HEK293 (cell line): ENCODE results near the gene WNT11.

Experiments used
- CTCF ChIA-PET: fragments of 350-600 bp; formaldehyde crosslinking; extraction: SDS; loops from one replicate; lab custom pipeline; 2021; ENCODE audit warnings: antibody characterized with exemption; lab: Yijun Ruan, JAX
- POLR2A ChIA-PET: fragments of 300-600 bp; formaldehyde crosslinking; extraction: SDS; loops from one replicate; lab custom pipeline; 2020; ENCODE audit warnings: antibody characterized with exemption, inconsistent platforms; lab: Yijun Ruan, JAX
- H3K27ac ChIP-seq: fragments of 200-500 bp; sonication (Bioruptor generic); 2 replicates; pipeline ENCODE4 v1.5.1; 2014; ENCODE audit warnings: low read depth, low read length, control low read depth, inconsistent platforms; ENCODE audit errors: extremely low read depth
- H3K36me3 ChIP-seq, 2 experiments: fragments of 200-500 bp in 1 of 2; sonication (Bioruptor generic) in 1 of 2; 1 replicate in 1 of 2; 2 replicates in 1 of 2; pipeline ENCODE4 v1.5.1; 2014 to 2017; ENCODE audit warnings: inconsistent platforms in 2 of 2, low read length in 2 of 2; ENCODE audit not compliant: control insufficient read depth in 2 of 2, insufficient read depth in 1 of 2
- H3K4me1 ChIP-seq: fragments of 200-500 bp; sonication (Bioruptor generic); 2 replicates; pipeline ENCODE4 v1.5.1; 2014; ENCODE audit warnings: mild to moderate bottlenecking, low read length, inconsistent platforms; ENCODE audit not compliant: control insufficient read depth, insufficient read depth
- H3K4me3 ChIP-seq: 2 replicates; pipeline ENCODE4 v1.5.1; 2011; ENCODE audit warnings: low read depth, mild to moderate bottlenecking, control low read depth, low read length, moderate library complexity
- H3K9me3 ChIP-seq: fragments of 200-500 bp; sonication (Bioruptor generic); 2 replicates; pipeline ENCODE4 v1.5.1; 2014; ENCODE audit warnings: low read depth, low read length, inconsistent platforms; ENCODE audit not compliant: control insufficient read depth, insufficient read depth
- BCL11B ChIP-seq: fragments of 450-650 bp; formaldehyde crosslinking; IDR thresholded peaks from 2 replicates; pipeline ENCODE4 v1.5.1; 2016; ENCODE audit warnings: low read depth, missing biosample characterization, missing genetic modification characterization
- GLIS1 ChIP-seq: fragments of 450-650 bp; formaldehyde crosslinking; IDR thresholded peaks from 2 replicates; pipeline ENCODE4 v1.5.1; 2016; ENCODE audit warnings: missing biosample characterization, missing genetic modification characterization
- KLF10 ChIP-seq: fragments of 450-650 bp; IDR thresholded peaks from 2 replicates; pipeline ENCODE4 v1.5.1; 2018; ENCODE audit warnings: missing biosample characterization, mild to moderate bottlenecking, missing genetic modification characterization
- OVOL3 ChIP-seq: fragments of 450-650 bp; formaldehyde crosslinking; IDR thresholded peaks from 2 replicates; pipeline ENCODE4 v1.5.1; 2016; ENCODE audit warnings: missing biosample characterization, missing genetic modification characterization
- PRDM10 ChIP-seq: fragments of 450-650 bp; formaldehyde crosslinking; IDR thresholded peaks from 2 replicates; pipeline ENCODE4 v1.5.1; 2016; ENCODE audit warnings: missing biosample characterization, missing genetic modification characterization
- PRDM2 ChIP-seq: fragments of 450-650 bp; formaldehyde crosslinking; IDR thresholded peaks from 2 replicates; pipeline ENCODE4 v1.5.1; 2016; ENCODE audit warnings: missing biosample characterization, missing genetic modification characterization, borderline replicate concordance
- SP2 ChIP-seq: fragments of 450-650 bp; formaldehyde crosslinking; IDR thresholded peaks from 2 replicates; pipeline ENCODE4 v1.5.1; 2016; ENCODE audit warnings: missing biosample characterization, missing genetic modification characterization
- ZFP3 ChIP-seq: fragments of 450-650 bp; formaldehyde crosslinking; IDR thresholded peaks from 2 replicates; pipeline ENCODE4 v1.5.1; 2016; ENCODE audit warnings: low read depth, missing biosample characterization, missing genetic modification characterization
- ZFP41 ChIP-seq: fragments of 450-650 bp; formaldehyde crosslinking; IDR thresholded peaks from 2 replicates; pipeline ENCODE4 v1.5.1; 2016; ENCODE audit warnings: missing biosample characterization, missing genetic modification characterization, borderline replicate concordance
- ZIC2 ChIP-seq: fragments of 450-650 bp; formaldehyde crosslinking; IDR thresholded peaks from 2 replicates; pipeline ENCODE4 v1.5.1; 2016; ENCODE audit warnings: missing biosample characterization, missing genetic modification characterization
- ZNF2 ChIP-seq: fragments of 450-650 bp; formaldehyde crosslinking; IDR thresholded peaks from 2 replicates; pipeline ENCODE4 v1.5.1; 2016; ENCODE audit warnings: missing biosample characterization, missing genetic modification characterization
- ZNF23 ChIP-seq: fragments of 450-650 bp; formaldehyde crosslinking; IDR thresholded peaks from 2 replicates; pipeline ENCODE4 v1.5.1; 2016; ENCODE audit warnings: missing biosample characterization, missing genetic modification characterization, borderline replicate concordance
- ZNF488 ChIP-seq: fragments of 450-650 bp; formaldehyde crosslinking; IDR thresholded peaks from 2 replicates; pipeline ENCODE4 v1.5.1; 2016; ENCODE audit warnings: missing biosample characterization, missing genetic modification characterization
- ZNF658 ChIP-seq: fragments of 450-650 bp; formaldehyde crosslinking; IDR thresholded peaks from 2 replicates; pipeline ENCODE4; 2016; ENCODE audit warnings: missing biosample characterization, missing genetic modification characterization
- ZNF677 ChIP-seq: fragments of 450-650 bp; IDR thresholded peaks from 2 replicates; pipeline ENCODE4 v1.5.0; 2018; ENCODE audit warnings: missing biosample characterization, mild to moderate bottlenecking, missing genetic modification characterization, moderate library complexity
- ZNF701 ChIP-seq: fragments of 450-650 bp; formaldehyde crosslinking; IDR thresholded peaks from 2 replicates; pipeline ENCODE4 v1.5.1; 2016; ENCODE audit warnings: missing biosample characterization, missing genetic modification characterization
- ZSCAN23 ChIP-seq: fragments of 450-650 bp; formaldehyde crosslinking; IDR thresholded peaks from 2 replicates; pipeline ENCODE4 v1.5.1; 2016; ENCODE audit warnings: missing biosample characterization, missing genetic modification characterization
- ZSCAN4 ChIP-seq: fragments of 450-650 bp; formaldehyde crosslinking; IDR thresholded peaks from 2 replicates; pipeline ENCODE4 v1.5.1; 2017; ENCODE audit warnings: missing biosample characterization, missing genetic modification characterization

Gene WNT11

GRCh38 chr11:76203937-76204336 lies 2.4 kb downstream of the WNT11 start:
- H3K36me3 ChIP-seq, result peaks cover 0 to 6% of the 10 kb centered on the region in 2 experiments; a peak in 1 of 3 replicates
- H3K4me1 ChIP-seq, result no peaks in the 10 kb centered on the region; the same call in 1 of the 2 replicates
- no peaks in the 10 kb centered on the region for H3K9me3 ChIP-seq
- POLR2A ChIA-PET, result no interaction called here
- TF ChIP-seq SP2 (tag by site-specific recombination), result no peak
- no peak for TF ChIP-seq BCL11B (tag by site-specific recombination)
- TF ChIP-seq ZNF658, result no peak
- TF ChIP-seq ZNF701 (tag by site-specific recombination), result no peak
- no peak for TF ChIP-seq OVOL3
- TF ChIP-seq ZNF488, result no peak
- TF ChIP-seq ZSCAN23 (tag by site-specific recombination), result no peak
- TF ChIP-seq KLF10 (tag by site-specific recombination), result no peak
- no peak for TF ChIP-seq ZFP3 (tag by site-specific recombination)
- no peak for TF ChIP-seq ZFP41 (tag by site-specific recombination)
- TF ChIP-seq PRDM2, result no peak
- no peak for TF ChIP-seq GLIS1 (tag by site-specific recombination)
- TF ChIP-seq ZNF2 (tag by site-specific recombination), result no peak
- no peak for TF ChIP-seq ZNF677
- TF ChIP-seq ZNF23, result no peak
- TF ChIP-seq PRDM10, result no peak
- TF ChIP-seq ZSCAN4 (tag by site-specific recombination), result no peak
- TF ChIP-seq ZIC2 (tag by site-specific recombination), result no peak
- no peak overlapping the region for H3K27ac ChIP-seq
- H3K4me3 ChIP-seq, result no peak overlapping the region
- CTCF ChIA-PET, result no interaction called here
